Measurements from ENCODE around the gene TNS3. TPM values are rescaled to one million over a fixed set of nuclear protein-coding genes. Genes with fewer than 3 reads are reported as not detected.

TNS3 gene
- total and polyA plus RNA-seq, 10 of the 15 experiments (the other 5 are each of a cell fraction or from before 2014, with no cell fraction given): 0.27 to 2.7 (median 0.79) TPM

DNA sequence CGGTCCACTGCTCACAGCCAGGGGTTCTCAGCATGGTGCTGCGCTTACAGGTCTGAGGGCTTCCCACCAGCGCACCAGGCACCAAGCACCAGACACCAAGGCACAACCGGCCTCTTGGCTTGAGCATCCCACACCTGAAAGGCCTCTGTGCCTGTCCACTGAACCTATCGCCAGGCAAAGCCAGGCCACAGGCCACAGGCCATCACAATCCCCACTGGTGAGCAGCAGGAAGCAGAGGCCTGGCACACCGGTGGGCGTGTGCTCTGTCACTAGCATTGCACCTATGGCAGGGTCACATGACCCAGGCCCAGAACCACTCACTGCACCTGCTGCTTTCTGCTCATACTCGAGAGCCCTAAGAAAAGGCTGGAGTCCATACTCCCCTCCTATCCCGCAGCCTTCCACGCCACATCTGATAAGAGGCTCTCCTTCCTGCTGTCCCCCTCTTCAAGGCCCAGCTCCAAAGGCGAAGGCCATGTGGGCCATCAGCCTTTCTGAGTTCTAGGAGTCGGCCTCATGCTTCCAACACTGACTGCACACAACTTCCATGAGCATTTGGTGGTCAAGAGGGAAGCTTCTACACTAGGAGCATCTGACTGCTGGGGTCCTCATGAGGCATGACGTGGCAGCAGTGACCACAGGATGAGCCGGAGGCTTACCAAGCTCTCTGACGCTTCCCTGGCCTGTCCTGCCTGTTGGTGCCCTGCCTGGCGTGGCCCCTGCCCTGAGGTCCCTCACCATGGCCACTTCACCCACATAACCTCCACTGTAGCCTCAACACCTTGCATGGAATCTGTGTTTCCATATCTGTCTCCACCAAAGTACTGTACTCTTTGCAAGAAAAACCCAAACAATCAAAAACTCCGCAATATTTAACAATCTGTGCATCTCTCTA, 166.3 kb downstream of the TNS3 start:
- SMC1A ChIA-PET (ENCODE audit: uncharacterized antibody, unreplicated experiment): no interaction called here
- 56% methylated on average over 16 of the region's 17 CpGs for WGBS (ENCODE audit: insufficient coverage, insufficient replicate concordance, low lambda C conversion rate, missing lambda C conversion rate)
- CTCF ChIA-PET: no interaction called here
- ATAC-seq: no peak
- RAD21 ChIA-PET (ENCODE audit: unreplicated experiment): no interaction called here
- H3K4me2 ChIP-seq (ENCODE audit: control insufficient read depth, insufficient read depth): no peak overlapping the region
- H3K9me3 ChIP-seq (replicated peaks; ENCODE audit: control insufficient read depth, insufficient read depth, low read length): no peaks in the 10 kb centered on the region
- no peak for FAIRE-seq
- BruUV-seq (replicated peaks): no TSS peak
- intact Hi-C loops (cut with micrococcal nuclease; ENCODE audit: unreplicated experiment) (no loop called here), in situ Hi-C loops (cut with MboI) (no loop called here)
- H3K9ac ChIP-seq (ENCODE audit: control insufficient read depth, insufficient read depth, low read length): no peak overlapping the region
- H2AFZ ChIP-seq (ENCODE audit: control insufficient read depth, low read depth, low read length): no peak overlapping the region
- no peaks in the 10 kb centered on the region for H3K36me3 ChIP-seq (ENCODE audit: control insufficient read depth in 2 of 2, insufficient read depth in 2 of 2, low read length in 1 of 2)
- no peaks in the 10 kb centered on the region for H3K27me3 ChIP-seq (replicated peaks in 1 of 2; ENCODE audit: control insufficient read depth in 2 of 2, insufficient read depth in 2 of 2, low read length in 1 of 2)
- TF ChIP-seq, protein P1, sequence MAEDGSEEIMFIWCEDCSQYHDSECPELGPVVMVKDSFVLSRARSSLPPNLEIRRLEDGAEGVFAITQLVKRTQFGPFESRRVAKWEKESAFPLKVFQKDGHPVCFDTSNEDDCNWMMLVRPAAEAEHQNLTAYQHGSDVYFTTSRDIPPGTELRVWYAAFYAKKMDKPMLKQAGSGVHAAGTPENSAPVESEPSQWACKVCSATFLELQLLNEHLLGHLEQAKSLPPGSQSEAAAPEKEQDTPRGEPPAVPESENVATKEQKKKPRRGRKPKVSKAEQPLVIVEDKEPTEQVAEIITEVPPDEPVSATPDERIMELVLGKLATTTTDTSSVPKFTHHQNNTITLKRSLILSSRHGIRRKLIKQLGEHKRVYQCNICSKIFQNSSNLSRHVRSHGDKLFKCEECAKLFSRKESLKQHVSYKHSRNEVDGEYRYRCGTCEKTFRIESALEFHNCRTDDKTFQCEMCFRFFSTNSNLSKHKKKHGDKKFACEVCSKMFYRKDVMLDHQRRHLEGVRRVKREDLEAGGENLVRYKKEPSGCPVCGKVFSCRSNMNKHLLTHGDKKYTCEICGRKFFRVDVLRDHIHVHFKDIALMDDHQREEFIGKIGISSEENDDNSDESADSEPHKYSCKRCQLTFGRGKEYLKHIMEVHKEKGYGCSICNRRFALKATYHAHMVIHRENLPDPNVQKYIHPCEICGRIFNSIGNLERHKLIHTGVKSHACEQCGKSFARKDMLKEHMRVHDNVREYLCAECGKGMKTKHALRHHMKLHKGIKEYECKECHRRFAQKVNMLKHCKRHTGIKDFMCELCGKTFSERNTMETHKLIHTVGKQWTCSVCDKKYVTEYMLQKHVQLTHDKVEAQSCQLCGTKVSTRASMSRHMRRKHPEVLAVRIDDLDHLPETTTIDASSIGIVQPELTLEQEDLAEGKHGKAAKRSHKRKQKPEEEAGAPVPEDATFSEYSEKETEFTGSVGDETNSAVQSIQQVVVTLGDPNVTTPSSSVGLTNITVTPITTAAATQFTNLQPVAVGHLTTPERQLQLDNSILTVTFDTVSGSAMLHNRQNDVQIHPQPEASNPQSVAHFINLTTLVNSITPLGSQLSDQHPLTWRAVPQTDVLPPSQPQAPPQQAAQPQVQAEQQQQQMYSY (CRISPR knock-in tag; IDR thresholded peaks at IDR 0.05): no peak
- TF ChIP-seq, protein P2, sequence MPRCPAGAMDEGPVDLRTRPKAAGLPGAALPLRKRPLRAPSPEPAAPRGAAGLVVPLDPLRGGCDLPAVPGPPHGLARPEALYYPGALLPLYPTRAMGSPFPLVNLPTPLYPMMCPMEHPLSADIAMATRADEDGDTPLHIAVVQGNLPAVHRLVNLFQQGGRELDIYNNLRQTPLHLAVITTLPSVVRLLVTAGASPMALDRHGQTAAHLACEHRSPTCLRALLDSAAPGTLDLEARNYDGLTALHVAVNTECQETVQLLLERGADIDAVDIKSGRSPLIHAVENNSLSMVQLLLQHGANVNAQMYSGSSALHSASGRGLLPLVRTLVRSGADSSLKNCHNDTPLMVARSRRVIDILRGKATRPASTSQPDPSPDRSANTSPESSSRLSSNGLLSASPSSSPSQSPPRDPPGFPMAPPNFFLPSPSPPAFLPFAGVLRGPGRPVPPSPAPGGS (IDR thresholded peaks at IDR 0.05; ENCODE audit: borderline replicate concordance, insufficient read depth, low read depth, low read length, poor library complexity, severe bottlenecking): no peak
- no peak overlapping the region for H3K27ac ChIP-seq (ENCODE audit: control insufficient read depth, insufficient read depth)
- H3K4me1 ChIP-seq (ENCODE audit: control insufficient read depth, insufficient read depth, low read length): no peaks in the 10 kb centered on the region
- no peak overlapping the region for H3K4me3 ChIP-seq
- no peak for DNase-seq (ENCODE audit: low read depth, low spot score)
- POLR2A ChIA-PET: no interaction called here
- H4K20me1 ChIP-seq (ENCODE audit: control insufficient read depth, insufficient read depth): no peaks in the 10 kb centered on the region
- no peaks in the 10 kb centered on the region for H3K79me2 ChIP-seq (ENCODE audit: control insufficient read depth, insufficient read depth, low read length)

Measured in GM12878 (cell line).